ENCODE results near the gene RAB3IP. TPM values are rescaled to one million over a fixed set of nuclear protein-coding genes. Genes with fewer than 3 reads are reported as not detected.
"Not testable (repeated sequence)": the region's sequence is repeated elsewhere in the genome, so short reads cannot be mapped to it uniquely, and the experiment has no call there.

Gene RAB3IP
- polyA plus RNA-seq, 4 donors: 60.1 to 79.8 (median 69.5) TPM

DNA sequence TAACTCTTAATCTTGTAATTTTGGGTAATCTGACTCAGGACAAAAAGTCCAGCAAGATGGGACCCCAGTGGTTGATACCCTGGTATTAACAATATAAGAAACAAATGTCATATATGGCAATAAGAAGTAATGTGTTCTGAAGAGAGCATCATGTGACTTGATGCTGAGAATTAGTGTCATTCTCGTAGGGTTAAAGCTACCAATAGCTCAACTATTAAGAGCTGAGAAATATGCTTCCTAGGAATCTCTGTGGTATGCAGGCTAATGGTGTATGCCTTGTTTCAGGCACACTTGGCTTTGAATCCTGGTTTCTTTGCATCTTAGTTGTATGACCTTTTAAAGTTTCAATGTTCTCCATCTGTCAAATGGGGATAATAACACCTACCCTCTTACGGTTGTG, 95.5 kb downstream of the RAB3IP start:
- DNase-seq (ENCODE audit: low read depth in 4 of 4, low spot score in 2 of 4): no peak

DNA sequence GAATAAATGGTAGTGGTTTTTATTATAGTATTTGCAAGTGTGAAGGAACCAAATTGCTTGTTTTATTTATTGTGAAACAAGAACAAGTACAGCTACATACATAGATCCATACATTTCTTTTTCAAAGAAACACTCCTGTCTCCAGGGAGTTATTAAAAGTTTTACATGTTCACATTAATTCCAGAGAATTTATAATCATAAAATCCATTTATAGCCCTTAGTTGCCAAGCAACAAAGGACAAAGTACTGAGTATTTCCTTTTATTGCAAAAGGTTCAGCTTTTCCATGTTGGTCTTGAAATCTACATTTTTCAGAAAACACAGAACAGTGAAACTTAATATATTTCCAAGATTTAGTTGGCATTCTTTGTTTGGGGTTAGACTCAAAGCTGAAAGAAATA, 95.9 kb downstream of the RAB3IP start:
- no peak for DNase-seq (ENCODE audit: low read depth in 4 of 4, low spot score in 2 of 4)

DNA sequence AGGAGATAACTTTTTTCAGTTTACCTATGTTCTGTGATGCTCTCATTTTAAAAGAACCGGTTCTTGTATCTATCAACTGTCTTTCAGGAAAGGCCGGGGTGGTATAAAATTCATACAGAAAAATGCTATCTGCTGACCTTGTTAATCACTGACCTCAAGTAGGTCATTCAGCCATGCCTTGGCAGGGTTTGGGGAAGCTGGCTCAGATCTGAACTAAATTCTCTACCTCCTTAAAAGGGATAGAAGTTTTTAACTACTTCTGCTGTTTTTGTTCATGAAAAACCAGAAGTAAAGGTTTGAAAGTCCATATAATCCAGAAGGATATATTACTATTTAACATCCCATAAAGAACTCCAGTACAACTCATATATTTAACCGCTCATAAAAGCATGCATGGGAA, 96.4 kb downstream of the RAB3IP start:
- DNase-seq (ENCODE audit: low read depth in 4 of 4, low spot score in 2 of 4): no peak

DNA sequence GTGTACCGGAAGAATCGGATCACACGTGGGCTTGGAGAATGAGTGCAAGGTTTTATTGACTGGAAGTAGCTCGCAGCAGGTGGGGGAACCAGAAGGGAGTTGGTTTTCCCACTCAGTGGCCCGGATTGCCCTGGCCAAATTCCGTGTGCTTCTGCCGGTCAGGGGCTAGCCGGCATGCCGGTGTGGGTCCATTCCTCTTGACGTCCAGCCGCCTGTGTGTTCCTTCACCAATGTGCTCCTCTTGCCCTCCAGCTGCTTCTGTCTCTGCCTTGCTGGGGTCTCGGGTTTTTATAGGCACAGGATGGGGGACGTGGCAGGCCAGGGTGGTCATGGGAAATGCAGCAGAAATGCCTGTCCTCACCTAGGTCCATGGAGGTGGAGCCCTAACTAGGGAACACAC, 97.4 kb downstream of the RAB3IP start:
- DNase-seq (ENCODE audit: low read depth in 4 of 4, low spot score in 2 of 4): no peak

DNA sequence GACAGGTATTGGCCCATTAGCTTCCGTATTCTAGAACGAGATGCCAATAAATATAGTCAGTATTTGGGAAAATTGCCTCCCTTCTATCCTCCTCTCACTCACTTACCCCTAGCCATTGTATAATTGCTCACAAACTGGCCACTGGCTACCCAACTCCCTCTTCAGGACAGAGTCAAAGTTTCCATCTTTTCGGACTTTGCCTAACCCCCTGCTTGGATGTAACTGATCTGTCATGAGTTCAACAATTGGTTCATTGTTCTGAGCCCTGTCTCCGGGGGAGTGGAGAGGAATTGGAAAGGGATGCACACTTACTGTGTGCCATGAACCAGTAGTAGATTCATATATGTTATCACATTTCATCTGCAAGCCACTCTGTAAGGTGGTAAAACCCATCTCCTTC, 98.5 kb downstream of the RAB3IP start:
- DNase-seq (ENCODE audit: low read depth in 4 of 4, low spot score in 2 of 4): no peak

DNA sequence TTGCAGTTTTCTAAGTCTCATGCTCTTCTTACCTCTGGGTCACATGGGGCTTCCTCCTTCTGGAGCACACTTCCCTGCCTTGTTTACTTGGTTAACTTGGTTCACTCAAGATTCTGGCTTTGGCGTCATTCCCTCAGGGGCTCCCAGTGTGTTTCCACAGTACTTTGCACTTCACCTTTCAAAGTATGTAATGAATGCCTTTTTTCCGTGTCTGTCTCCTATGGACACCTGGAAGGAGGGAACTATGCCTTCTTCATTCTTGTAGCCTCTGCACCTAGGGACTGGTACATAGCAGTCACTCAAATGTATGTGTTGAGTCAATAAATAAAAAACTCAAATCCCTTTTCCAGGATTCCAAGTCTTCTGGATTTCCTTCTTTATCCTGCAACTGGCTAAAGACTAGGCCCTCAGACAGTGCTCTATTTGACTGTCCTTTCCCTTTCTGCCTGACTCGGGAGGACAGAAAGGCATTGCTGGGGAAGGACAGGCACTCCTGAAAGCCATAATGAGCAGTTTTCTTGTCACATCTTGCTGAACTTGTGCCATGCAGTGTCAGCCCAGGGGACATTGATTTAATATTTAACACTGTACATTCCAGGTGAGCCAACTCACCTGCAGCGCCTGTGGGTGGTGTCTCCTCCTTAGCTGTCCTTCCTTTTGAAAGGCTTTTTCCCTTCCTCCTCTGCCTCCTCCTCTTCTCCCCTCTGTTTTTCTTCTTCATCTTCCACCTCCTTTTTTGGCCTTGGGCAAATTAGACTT, 99.2 kb downstream of the RAB3IP start:
- DNase-seq (ENCODE audit: low read depth in 4 of 4, low spot score in 2 of 4): no peak

DNA sequence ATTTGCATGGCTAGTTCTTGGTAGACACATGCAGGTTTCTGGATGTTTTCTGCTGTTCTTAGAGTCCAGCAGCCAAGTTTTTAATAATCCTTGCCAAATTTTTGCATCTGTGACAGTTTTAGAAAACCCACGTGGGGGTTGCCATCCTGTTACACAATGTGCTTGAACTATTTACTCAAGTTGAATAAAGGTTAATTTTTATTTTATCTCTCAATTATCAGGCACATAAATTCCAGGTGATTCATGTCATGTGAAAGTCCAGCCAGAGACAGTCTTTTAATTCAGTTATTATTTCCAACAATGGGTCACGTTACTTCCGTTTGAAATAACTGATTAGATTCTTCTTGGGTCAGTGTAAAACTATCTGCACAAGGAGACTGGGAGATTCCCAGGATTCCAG, 102.1 kb downstream of the RAB3IP start:
- DNase-seq (ENCODE audit: low read depth in 4 of 4, low spot score in 2 of 4): no peak

DNA sequence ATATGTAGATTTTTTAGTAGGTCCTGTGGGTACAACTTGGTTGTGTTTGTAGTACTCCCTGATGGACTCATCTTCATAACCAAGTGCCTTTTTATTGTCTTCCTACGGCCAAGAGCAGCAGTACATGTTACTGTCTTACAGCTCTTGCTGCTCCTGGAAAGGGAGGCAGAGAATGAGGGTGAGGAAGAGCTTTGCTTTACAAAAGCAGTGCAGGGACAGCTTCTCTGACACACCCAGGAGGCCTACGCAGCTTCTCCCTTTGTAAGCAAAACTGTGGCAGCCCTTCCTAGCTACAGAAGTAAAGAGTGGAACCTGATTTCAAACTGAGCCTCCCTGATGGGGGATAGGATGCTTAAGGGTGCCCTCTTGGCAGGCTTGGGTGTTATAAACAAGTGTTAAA, 104.9 kb downstream of the RAB3IP start:
- DNase-seq (ENCODE audit: low read depth in 4 of 4, low spot score in 2 of 4): no peak

DNA sequence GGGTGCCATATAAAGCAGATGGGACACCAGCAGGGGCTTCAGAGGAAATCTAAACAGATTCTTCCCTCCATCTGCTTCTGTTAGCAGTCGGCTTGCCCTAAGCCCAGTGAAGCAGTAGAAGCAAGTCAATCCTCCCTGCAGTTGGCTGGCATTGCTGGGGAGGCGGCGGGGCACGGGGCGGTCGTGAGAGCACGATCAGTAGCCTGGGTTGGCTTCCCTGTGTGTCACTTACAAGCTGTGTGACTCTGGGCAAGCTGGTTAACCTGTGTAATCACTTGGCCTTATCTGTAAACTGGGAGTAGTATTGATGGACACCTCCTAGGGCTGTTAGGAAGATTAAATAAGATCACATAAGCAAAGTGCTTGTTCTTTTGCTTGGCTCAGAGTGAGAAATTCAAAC, 105.8 kb downstream of the RAB3IP start:
- no peak for DNase-seq (ENCODE audit: low read depth in 4 of 4, low spot score in 2 of 4)

DNA sequence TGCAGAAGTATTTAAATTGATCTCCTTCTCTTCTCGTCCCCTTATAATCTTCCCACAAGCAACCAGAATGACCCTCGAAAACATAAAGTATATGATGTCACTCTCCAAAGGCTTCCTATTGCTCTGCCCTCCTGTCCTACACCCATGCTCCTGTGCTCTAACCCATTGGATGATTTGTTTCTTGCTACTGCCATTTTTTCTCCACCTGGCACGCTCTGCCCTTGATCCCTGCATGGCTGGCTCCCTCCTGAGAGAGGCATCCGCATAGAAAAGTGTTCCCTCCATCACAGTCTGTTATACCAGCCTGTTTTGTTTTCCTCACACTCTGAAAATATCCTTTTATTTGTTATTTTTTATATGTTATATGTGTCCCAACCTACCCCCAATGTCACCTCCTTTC, 106.2 kb downstream of the RAB3IP start:
- no peak for DNase-seq (ENCODE audit: low read depth in 4 of 4, low spot score in 2 of 4)

DNA sequence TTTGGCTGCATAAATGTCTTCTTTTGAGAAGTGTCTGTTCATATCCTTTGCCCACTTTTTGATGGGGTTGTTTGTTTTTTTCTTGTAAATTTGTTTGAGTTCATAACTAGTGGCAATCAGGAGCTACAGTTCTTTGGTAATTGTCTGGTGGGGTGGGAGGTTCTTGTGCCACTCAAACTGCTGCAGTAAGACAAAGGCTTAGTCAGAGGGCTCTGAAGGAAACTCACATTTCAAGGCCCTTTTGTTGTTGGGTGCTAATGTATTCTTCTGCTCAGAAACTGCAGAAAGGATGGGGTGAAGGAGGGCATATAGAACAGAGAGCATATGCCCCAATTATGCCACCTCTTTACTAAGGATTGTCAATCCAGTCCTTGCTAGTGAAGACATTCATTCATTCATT, 108.3 kb downstream of the RAB3IP start:
- no peak for DNase-seq (ENCODE audit: low read depth in 4 of 4, low spot score in 2 of 4)

DNA sequence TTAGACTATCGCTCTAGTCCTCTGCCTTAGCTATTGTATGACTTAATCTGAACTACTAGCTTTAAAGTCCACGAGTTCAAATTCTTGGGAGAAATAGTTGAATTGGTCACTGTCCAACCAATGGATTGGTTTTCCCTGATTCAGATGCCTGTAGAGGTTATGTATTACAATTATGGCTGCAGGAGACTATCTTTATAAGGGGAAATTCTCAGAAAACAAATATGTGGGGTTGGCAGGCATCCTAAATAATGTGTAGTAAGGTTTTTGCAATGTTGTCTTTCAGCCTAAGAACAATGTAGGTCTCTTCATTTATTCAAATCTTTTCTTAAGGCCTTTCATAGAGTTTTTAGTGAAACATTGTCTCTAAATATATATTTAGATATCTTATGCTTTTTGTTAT, 113.3 kb downstream of the RAB3IP start:
- no peak for DNase-seq (ENCODE audit: low read depth in 4 of 4, low spot score in 2 of 4)

DNA sequence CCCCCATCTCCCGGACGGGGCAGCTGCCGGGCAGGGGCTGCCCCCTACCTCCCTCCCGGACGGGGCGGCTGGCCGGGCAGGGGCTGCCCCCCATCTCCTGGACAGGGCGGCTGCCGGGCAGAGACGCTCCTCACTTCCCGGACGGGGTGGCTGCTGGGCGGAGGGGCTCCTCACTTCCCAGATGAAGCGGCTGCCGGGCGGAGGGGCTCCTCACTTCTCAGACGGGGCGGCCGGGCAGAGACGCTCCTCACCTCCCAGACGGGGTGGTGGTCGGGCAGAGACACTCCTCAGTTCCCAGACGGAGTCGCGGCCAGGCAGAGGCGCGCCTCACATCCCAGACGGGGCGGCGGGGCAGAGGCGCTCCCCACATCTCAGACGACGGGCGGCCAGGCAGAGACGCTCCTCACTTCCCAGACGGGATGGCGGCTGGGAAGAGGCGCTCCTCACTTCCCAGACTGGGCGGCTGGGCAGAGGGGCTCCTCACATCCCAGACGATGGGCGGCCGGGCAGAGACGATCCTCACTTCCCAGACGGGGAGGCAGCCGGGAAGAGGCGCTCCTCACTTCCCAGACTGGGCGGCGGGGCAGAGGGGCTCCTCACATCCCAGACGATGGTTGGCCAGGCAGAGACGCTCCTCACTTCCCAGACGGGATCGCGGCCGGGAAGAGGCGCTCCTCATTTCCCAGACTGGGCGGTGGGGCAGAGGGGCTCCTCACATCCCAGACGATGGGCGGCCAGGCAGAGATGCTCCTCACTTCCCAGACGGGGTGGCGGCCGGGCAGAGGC, 114.7 kb downstream of the RAB3IP start:
- not testable (repeated sequence) for DNase-seq (ENCODE audit: low read depth in 4 of 4, low spot score in 2 of 4)

DNA sequence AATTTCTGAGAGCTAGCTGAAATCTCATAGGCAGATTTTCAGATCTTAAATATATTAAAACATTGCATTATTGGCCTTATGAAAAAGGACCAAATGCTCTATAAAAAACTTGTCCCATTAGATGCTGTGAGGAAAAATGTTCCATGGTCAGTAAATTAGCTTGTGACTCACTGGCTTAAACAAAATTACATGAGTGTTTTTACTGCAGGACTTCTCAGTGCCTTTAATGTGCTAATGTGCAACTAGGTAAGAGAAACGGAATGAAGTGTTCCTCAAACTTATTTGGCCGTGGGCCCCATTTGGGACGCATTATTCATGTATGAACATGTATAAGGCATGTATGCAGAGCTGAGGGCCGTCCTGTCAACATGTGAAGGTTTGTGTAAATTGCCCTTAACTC, 128.0 kb downstream of the RAB3IP start:
- no peak for DNase-seq (ENCODE audit: low read depth in 4 of 4, low spot score in 2 of 4)

DNA sequence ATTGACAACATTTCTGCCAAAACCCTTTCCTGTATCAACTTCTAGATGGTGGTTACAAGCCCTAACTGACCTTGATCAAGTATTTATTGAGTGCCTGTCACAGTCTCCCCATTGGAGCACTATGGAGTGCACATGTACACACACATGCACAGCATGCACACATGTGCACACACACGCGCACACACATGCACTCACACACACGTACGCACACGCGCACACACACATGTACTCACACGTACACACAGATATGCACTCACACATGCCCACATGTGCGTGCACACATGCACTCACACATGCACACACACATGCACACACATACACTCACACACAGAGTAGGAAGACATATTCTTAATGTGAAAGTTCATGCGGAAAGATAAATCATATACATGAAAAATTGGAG, 130.0 kb downstream of the RAB3IP start:
- no peak for DNase-seq (ENCODE audit: low read depth in 4 of 4, low spot score in 2 of 4)

DNA sequence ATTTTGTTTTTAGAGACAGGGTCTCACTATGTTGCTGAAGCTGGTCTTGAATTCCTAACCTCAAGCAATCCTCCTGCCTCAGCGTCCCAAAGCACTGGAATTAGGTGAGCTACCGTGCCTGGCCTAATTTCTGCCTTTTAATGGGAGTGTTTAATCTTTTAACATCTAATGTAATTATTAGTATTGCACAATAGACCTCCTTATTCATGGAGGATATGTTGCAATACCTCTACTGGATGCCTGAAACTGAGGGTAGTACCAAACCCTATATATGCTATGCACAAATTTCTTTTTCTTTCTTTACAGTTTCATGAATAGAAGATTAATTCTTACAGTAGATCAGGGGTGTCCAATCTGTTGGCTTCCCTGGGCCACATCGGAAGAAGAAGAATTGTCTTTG, 134.1 kb downstream of the RAB3IP start:
- no peak for DNase-seq (ENCODE audit: low read depth in 4 of 4, low spot score in 2 of 4)

Other genes with a start within 250 kb of the RAB3IP start
- 100 to 1,000 TPM; 240 to 276 (median 258) TPM for gene CCT2, start 153.4 kb upstream of the RAB3IP start, polyA plus RNA-seq (ENCODE audit: insufficient read length in 4 of 4)
- not detected for gene LRRC10, start 128.0 kb upstream of the RAB3IP start, polyA plus RNA-seq (ENCODE audit: insufficient read length in 4 of 4)
- under 1 TPM; 0.13 to 0.69 (median 0.38) TPM for gene BEST3, start 39.6 kb upstream of the RAB3IP start, polyA plus RNA-seq (ENCODE audit: insufficient read length in 4 of 4)
- 1 to 10 TPM in 3 of 4 donors, under 1 TPM in 1; 0.87 to 2.3 (median 1.9) TPM for gene MYRFL, start 86.4 kb downstream of the RAB3IP start, polyA plus RNA-seq (ENCODE audit: insufficient read length in 4 of 4)